Measurements from ENCODE around the gene CENPF. TPM values are rescaled to one million over a fixed set of nuclear protein-coding genes. Genes with fewer than 3 reads are reported as not detected.

The CENPF gene
- total and polyA plus RNA-seq, 9 of the 15 experiments (the other 6 are each of a cell fraction or from before 2014, with no cell fraction given): 50.6 to 180 (median 98.3) TPM

DNA sequence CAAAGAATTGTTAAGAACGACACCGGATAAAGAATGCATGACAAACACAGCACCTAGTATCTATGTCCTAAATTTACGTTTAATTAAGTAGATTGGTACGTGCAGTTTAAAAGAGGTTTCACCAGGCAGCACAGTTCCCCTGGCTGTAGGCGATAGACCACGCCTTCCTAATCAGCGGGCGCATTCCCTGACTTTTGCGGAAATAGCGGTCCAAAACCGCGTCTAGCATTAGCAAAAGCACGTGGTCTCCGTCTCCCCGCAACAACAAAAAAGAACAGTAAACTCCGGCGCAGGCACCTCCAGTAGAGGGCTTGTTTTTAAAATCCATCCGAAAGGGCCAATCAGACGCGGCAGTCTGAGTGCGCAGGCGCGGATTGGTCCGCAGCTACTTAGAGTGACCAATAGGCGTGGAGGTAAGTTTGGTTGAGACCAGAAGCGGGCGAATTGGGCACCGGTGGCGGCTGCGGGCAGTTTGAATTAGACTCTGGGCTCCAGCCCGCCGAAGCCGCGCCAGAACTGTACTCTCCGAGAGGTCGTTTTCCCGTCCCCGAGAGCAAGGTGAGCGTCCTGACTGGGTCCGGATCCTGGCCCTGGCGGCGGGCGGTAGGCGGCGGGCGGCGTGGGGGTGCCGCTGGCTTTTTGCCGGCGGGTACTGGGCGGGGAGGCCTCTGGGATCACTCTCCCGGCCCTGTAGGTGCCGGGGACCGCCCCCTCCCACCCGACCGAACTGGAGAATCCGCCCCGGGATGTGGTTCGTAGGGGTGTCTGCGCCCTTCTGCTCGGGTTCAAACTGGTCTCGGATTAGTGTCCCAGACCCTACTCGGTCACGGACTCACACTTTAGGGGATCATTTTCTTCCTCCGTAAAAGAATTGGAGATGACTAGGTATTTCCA, at the start of gene CENPF (continued):
- TF ChIP-seq HSF4 (CRISPR knock-in tag; IDR thresholded peaks at IDR 0.05; ENCODE audit: borderline replicate concordance) (no peak), GTF2B (IDR thresholded peaks at IDR 0.05; ENCODE audit: extremely low read depth, insufficient read length) (no peak), HNRNPUL1 (IDR thresholded peaks at IDR 0.05; ENCODE audit: low read length) (no peak), PML (IDR thresholded peaks at IDR 0.05; ENCODE audit: low read length) (peak; percentile 43; the same call in 1 of the 2 replicates), ZNF778 (CRISPR knock-in tag; IDR thresholded peaks at IDR 0.05) (no peak), POLR3G (IDR thresholded peaks at IDR 0.05; ENCODE audit: extremely low read depth, insufficient read length, insufficient replicate concordance) (no peak), NR1H2 (CRISPR knock-in tag; IDR thresholded peaks at IDR 0.05) (no peak), ZNF592 (IDR thresholded peaks at IDR 0.05) (peak; percentile 41; the same call in 1 of the 2 replicates), RUNX1 (IDR thresholded peaks at IDR 0.05; ENCODE audit: low read depth) (no peak), MECOM (CRISPR knock-in tag; IDR thresholded peaks at IDR 0.05) (no peak), ZNF431 (CRISPR knock-in tag; IDR thresholded peaks at IDR 0.05) (0 out of 2 replicates have a peak, but pooled peaks have one; percentile 11)
- TF ChIP-seq, protein P1, sequence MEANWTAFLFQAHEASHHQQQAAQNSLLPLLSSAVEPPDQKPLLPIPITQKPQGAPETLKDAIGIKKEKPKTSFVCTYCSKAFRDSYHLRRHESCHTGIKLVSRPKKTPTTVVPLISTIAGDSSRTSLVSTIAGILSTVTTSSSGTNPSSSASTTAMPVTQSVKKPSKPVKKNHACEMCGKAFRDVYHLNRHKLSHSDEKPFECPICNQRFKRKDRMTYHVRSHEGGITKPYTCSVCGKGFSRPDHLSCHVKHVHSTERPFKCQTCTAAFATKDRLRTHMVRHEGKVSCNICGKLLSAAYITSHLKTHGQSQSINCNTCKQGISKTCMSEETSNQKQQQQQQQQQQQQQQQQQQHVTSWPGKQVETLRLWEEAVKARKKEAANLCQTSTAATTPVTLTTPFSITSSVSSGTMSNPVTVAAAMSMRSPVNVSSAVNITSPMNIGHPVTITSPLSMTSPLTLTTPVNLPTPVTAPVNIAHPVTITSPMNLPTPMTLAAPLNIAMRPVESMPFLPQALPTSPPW (CRISPR knock-in tag; IDR thresholded peaks at IDR 0.05): peak; percentile 64
- TF ChIP-seq, protein P2, sequence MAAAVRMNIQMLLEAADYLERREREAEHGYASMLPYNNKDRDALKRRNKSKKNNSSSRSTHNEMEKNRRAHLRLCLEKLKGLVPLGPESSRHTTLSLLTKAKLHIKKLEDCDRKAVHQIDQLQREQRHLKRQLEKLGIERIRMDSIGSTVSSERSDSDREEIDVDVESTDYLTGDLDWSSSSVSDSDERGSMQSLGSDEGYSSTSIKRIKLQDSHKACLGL (CRISPR knock-in tag; IDR thresholded peaks at IDR 0.05; ENCODE audit: borderline replicate concordance, poor library complexity, severe bottlenecking): peak; percentile 66
- TF ChIP-seq, protein P3, sequence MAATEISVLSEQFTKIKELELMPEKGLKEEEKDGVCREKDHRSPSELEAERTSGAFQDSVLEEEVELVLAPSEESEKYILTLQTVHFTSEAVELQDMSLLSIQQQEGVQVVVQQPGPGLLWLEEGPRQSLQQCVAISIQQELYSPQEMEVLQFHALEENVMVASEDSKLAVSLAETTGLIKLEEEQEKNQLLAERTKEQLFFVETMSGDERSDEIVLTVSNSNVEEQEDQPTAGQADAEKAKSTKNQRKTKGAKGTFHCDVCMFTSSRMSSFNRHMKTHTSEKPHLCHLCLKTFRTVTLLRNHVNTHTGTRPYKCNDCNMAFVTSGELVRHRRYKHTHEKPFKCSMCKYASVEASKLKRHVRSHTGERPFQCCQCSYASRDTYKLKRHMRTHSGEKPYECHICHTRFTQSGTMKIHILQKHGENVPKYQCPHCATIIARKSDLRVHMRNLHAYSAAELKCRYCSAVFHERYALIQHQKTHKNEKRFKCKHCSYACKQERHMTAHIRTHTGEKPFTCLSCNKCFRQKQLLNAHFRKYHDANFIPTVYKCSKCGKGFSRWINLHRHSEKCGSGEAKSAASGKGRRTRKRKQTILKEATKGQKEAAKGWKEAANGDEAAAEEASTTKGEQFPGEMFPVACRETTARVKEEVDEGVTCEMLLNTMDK (IDR thresholded peaks at IDR 0.05; ENCODE audit: borderline replicate concordance, insufficient read depth, low read depth, low read length, poor library complexity, severe bottlenecking): peak; percentile 84
- TF ChIP-seq, protein P4, sequence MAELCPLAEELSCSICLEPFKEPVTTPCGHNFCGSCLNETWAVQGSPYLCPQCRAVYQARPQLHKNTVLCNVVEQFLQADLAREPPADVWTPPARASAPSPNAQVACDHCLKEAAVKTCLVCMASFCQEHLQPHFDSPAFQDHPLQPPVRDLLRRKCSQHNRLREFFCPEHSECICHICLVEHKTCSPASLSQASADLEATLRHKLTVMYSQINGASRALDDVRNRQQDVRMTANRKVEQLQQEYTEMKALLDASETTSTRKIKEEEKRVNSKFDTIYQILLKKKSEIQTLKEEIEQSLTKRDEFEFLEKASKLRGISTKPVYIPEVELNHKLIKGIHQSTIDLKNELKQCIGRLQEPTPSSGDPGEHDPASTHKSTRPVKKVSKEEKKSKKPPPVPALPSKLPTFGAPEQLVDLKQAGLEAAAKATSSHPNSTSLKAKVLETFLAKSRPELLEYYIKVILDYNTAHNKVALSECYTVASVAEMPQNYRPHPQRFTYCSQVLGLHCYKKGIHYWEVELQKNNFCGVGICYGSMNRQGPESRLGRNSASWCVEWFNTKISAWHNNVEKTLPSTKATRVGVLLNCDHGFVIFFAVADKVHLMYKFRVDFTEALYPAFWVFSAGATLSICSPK (IDR thresholded peaks at IDR 0.05; ENCODE audit: borderline replicate concordance): no peak
